Prostate gland (tissue), 2 donors: Measurements from ENCODE around the gene LPCAT1. TPM values are rescaled to one million over a fixed set of nuclear protein-coding genes. Genes with fewer than 3 reads are reported as not detected.

Experiments used
- DNase-seq: peaks from one replicate; pipeline ENCODE4 v3.0.0-alpha.2; 2019; ENCODE audit warnings: low spot score
- H3K27ac ChIP-seq, 2 donors: fragments of 200-600 bp; sonication (generic); 2 replicates each; pipeline ENCODE4 v1.5.1; 2017 to 2019
- H3K27me3 ChIP-seq: fragments of 200-600 bp; sonication (generic); replicated peaks from 2 replicates; pipeline ENCODE4 v1.5.1; 2019; ENCODE audit not compliant: insufficient read depth
- H3K36me3 ChIP-seq, 2 donors: fragments of 200-600 bp; sonication (generic); 1 replicate in 1 of 2; 2 replicates in 1 of 2; pipeline versions ENCODE4 v1.5.1 to v1.8.1; 2017 to 2019
- H3K4me1 ChIP-seq: fragments of 200-600 bp; sonication (generic); replicated peaks from 2 replicates; pipeline ENCODE4 v1.5.1; 2019
- H3K4me3 ChIP-seq, 2 donors: fragments of 200-600 bp; sonication (generic); 2 replicates each; pipeline ENCODE4 v1.5.1; 2017 to 2019
- H3K9me3 ChIP-seq: fragments of 200-600 bp; sonication (generic); 2 replicates; pipeline ENCODE4 v1.5.1; 2017
- CTCF ChIP-seq, 4 experiments: fragments of 200-600 bp in 2 of 4; fragments of 450-650 bp in 2 of 4; sonication (generic) in 2 of 4; IDR thresholded peaks; 1 replicate in 3 of 4; 2 replicates in 1 of 4; pipeline ENCODE4 v1.5.1; 2016 to 2019; ENCODE audit warnings: antibody characterized with exemption in 4 of 4, mild to moderate bottlenecking in 2 of 4, moderate library complexity in 2 of 4
- POLR2A ChIP-seq: fragments of 450-650 bp; IDR thresholded peaks from one replicate; pipeline ENCODE4 v1.6.1; 2016; ENCODE audit warnings: antibody characterized with exemption, mild to moderate bottlenecking
- POLR2AphosphoS5 ChIP-seq: sonication (generic); formaldehyde crosslinking; IDR thresholded peaks from one replicate; pipeline ENCODE4 v1.6.1; 2017; ENCODE audit warnings: antibody characterized with exemption
- WGBS: methylation state at CpG from one replicate; pipeline ENCODE4 v1.1.5; 2018; 5-methylcytosine and 5-hydroxymethylcytosine counted together
- intact Hi-C: fragments of 100-400 bp; cut with DNase I; formaldehyde crosslinking; loops from one replicate; pipeline ENCODE4 v1.14.2; 2022
- microRNA-seq: library from miRNA; unstranded; fragments of <30 nt; microRNA quantifications from one replicate; pipeline ENCODE4, GENCODE V29; 2016
- small RNA-seq, 2 donors: library from RNA; depleted of rRNA; stranded (forward); fragments of <200 nt; gene quantifications; one replicate each; pipeline ENCODE3, GENCODE V24; 2016
- total RNA-seq, 2 donors: library from RNA; depleted of rRNA; stranded (reverse); fragments of >200 nt; gene quantifications; one replicate each; pipeline ENCODE4 v1.1.0, GENCODE V29; 2016

The LPCAT1 gene
- total RNA-seq, 2 donors from 2014 or later, result 22.6 to 23.9 TPM

- Histone ChIP-seq H3K27ac (no peak overlapping the region), H3K4me1 (no peaks in the 10 kb centered on the region), H3K9me3 (no peaks in the 10 kb centered on the region), H3K4me3 (no peak overlapping the region), H3K36me3 (no peaks in the 10 kb centered on the region), H3K27me3 (peaks cover 2% of the 10 kb centered on the region)
- 51% methylated on average over 22 of the region's 23 CpGs for WGBS
- intact Hi-C loops, result no loop called here
- TF ChIP-seq POLR2A (no peak), CTCF (IDR thresholded peaks at IDR 0.05) (no peak), POLR2AphosphoS5 (no peak)
- no peak for DNase-seq
Observed at GRCh38 chr5:1413611-1414241, 110.0 kb downstream of the LPCAT1 start.

- intact Hi-C loops, result no loop called here
- peaks cover 4% of the 10 kb centered on the region for H3K27me3 ChIP-seq
- DNase-seq, result no peak
- 49% methylated on average over 13 of the region's 13 CpGs for WGBS
- no peaks in the 10 kb centered on the region for H3K36me3 ChIP-seq
- no peak overlapping the region for H3K4me3 ChIP-seq
- no peak for TF ChIP-seq CTCF (IDR thresholded peaks at IDR 0.05)
- TF ChIP-seq POLR2AphosphoS5, result no peak
- TF ChIP-seq POLR2A, result no peak
- H3K4me1 ChIP-seq, result no peaks in the 10 kb centered on the region
- no peaks in the 10 kb centered on the region for H3K9me3 ChIP-seq
- H3K27ac ChIP-seq, result no peak overlapping the region
Observed at GRCh38 chr5:1413211-1413610, 110.5 kb downstream of the LPCAT1 start.

- Histone ChIP-seq H3K9me3 (no peaks in the 10 kb centered on the region), H3K36me3 (no peaks in the 10 kb centered on the region), H3K27ac (no peak overlapping the region), H3K4me3 (no peak overlapping the region), H3K4me1 (no peaks in the 10 kb centered on the region), H3K27me3 (peaks cover 4% of the 10 kb centered on the region)
- TF ChIP-seq CTCF (IDR thresholded peaks at IDR 0.05), result no peak
- TF ChIP-seq POLR2A, result no peak
- no peak for TF ChIP-seq POLR2AphosphoS5
- 43% methylated on average over 10 of the region's 10 CpGs for WGBS
- no peak for DNase-seq
- intact Hi-C loops, result no loop called here
Observed at GRCh38 chr5:1412621-1413020, 111.1 kb downstream of the LPCAT1 start.

- Histone ChIP-seq H3K36me3 (no peaks in the 10 kb centered on the region), H3K4me3 (no peak overlapping the region), H3K27me3 (peaks cover 4% of the 10 kb centered on the region), H3K9me3 (no peaks in the 10 kb centered on the region), H3K27ac (no peak overlapping the region), H3K4me1 (no peaks in the 10 kb centered on the region)
- no peak for TF ChIP-seq POLR2AphosphoS5
- no peak for TF ChIP-seq POLR2A
- no peak for TF ChIP-seq CTCF (IDR thresholded peaks at IDR 0.05)
- 54% methylated on average over 16 of the region's 16 CpGs for WGBS
- no peak for DNase-seq
- intact Hi-C loops, result no loop called here
Observed at GRCh38 chr5:1412163-1412562, 111.6 kb downstream of the LPCAT1 start.

Small RNA genes within 50 kb of the gene (microRNA-seq; reads per million reads assigned to microRNA genes)
- not detected for gene MIR6075

Small RNA genes within 50 kb of the gene (small RNA-seq; reads per million reads assigned to genes)
- gene MIR6075, result 0 reads per million in 2 donors

Other genes with a start within 250 kb of the LPCAT1 start
- gene TERT, start 228.9 kb downstream of the LPCAT1 start, total RNA-seq, result 1 to 10 TPM in 1 of 2 donors, not detected in 1; 3.6 TPM
- 100 to 1,000 TPM; 105 to 135 TPM for gene CLPTM1L, start 178.9 kb downstream of the LPCAT1 start, total RNA-seq
- gene SLC6A3, start 78.5 kb downstream of the LPCAT1 start, total RNA-seq, result 1 to 10 TPM in 1 of 2 donors, not detected in 1; 4.6 TPM